Heart right ventricle (tissue), 16 donors: ENCODE measurements around the gene COX7C. TPM values are rescaled to one million over a fixed set of nuclear protein-coding genes. Genes with fewer than 3 reads are reported as not detected.

Source experiments
- ATAC-seq, 8 donors: fragments of 200-7000 bp; cut with Tn5 transposase; one replicate each; pipeline ENCODE4 v1.9.1; 2020; ENCODE audit warnings: mild to moderate bottlenecking in 8 of 8, moderate library complexity in 8 of 8, moderate number of reproducible peaks in 1 of 8
- DNase-seq, 2 donors: peaks; one replicate each; pipeline ENCODE4 v3.0.0-alpha.2; 2020
- H3K27ac ChIP-seq, 10 donors: fragments of 200-600 bp; sonication (generic) in 2 of 10; one replicate each; pipeline versions ENCODE4 v1.5.0 to v1.8.0; 2020 to 2022; ENCODE audit warnings: mild to moderate bottlenecking in 3 of 10
- H3K27me3 ChIP-seq, 7 donors: fragments of 200-600 bp; one replicate each; pipeline ENCODE4 v1.8.0; 2021 to 2022; ENCODE audit warnings: mild to moderate bottlenecking in 2 of 7
- H3K36me3 ChIP-seq, 9 donors: fragments of 200-600 bp; sonication (generic) in 1 of 9; one replicate each; pipeline versions ENCODE4 v1.5.0 to v1.8.0; 2020 to 2022; ENCODE audit warnings: mild to moderate bottlenecking in 2 of 9
- H3K4me1 ChIP-seq, 9 donors: fragments of 200-600 bp; sonication (generic) in 1 of 9; one replicate each; pipeline versions ENCODE4 v1.5.0 to v1.8.0; 2020 to 2022; ENCODE audit warnings: mild to moderate bottlenecking in 4 of 9
- H3K4me3 ChIP-seq, 10 donors: fragments of 200-600 bp; sonication (generic) in 2 of 10; one replicate each; pipeline versions ENCODE4 v1.5.0 to v1.8.0; 2020 to 2022; ENCODE audit warnings: mild to moderate bottlenecking in 7 of 10, moderate library complexity in 2 of 10
- H3K9me3 ChIP-seq, 11 donors: fragments of 200-600 bp in 10 of 11; sonication (generic) in 2 of 11; one replicate each; pipeline versions ENCODE4 v1.5.0 to v1.8.0; 2013 to 2022; ENCODE audit warnings: mild to moderate bottlenecking in 2 of 11, control low read depth in 1 of 11, moderate library complexity in 1 of 11
- WGBS, 2 donors: extraction: QIAGEN DNeasy Blood & Tissue Kit; methylation state at CpG; one replicate each; pipeline ENCODE4 v1.1.7; 2013; ENCODE audit warnings: inconsistent platforms in 1 of 2; 5-methylcytosine and 5-hydroxymethylcytosine counted together
- intact Hi-C, 10 donors: fragments of 100-400 bp; cut with DNase I; formaldehyde crosslinking; loops; one replicate each; pipeline versions ENCODE4 v1.11.1 to v1.14.2; 2022
- polyA plus RNA-seq, 2 donors: library from polyadenylated mRNA; stranded (reverse); fragments of 200-250 nt; gene quantifications; one replicate each; pipeline ENCODE4 v1.2.3, GENCODE V29; 2013
- total RNA-seq, 10 donors: library from RNA; stranded (reverse); fragmentation: NEBNext Ultra II Directional in 3 of 10; extraction: Animal tissue kit (Norgen Biotek cat#: 25700) in 3 of 10; gene quantifications; one replicate each; pipeline versions ENCODE4 v1.2.1 to v1.2.4, GENCODE V29; 2021 to 2023
- TF ChIP-seq, protein P1 (sequence below), 9 donors: fragments of 200-600 bp; sonication (generic) in 2 of 9; IDR thresholded peaks; one replicate each; pipeline versions ENCODE4 v1.5.0 to v1.8.0; 2021 to 2022; ENCODE audit warnings: antibody characterized with exemption in 9 of 9, mild to moderate bottlenecking in 5 of 9, moderate library complexity in 1 of 9
- donor health status: Arrhythmogenic right ventricular cardiomyopathy.
- donor health status: ischemic (EF 13 %, LVEDD 7.1; RV severe dilation, severe dysfunction).
- donor health status: healthy with polysubstance abuse.
- donor health status: DM: no; HTN: yes; CAD: no.
- donor health status: DM: no; HTN: no; CAD: no.
- donor health status: ischemic (EF 25% LVEDD 6.9; RV normal size, moderate dysfunction).
- donor health status: ischemic (EF 25% LVEDD 5.7; RV mildly dilated, moderate dysfunction).
- donor health status: healthy.
- donor health status: DM: yes; HTN: yes; CAD: no.
- donor health status: Ischemic cardiomyopathy.
- donor health status: ischemic (EF 35%, LVEDD 5.7; RV mildly dilated, moderate dysfunction).
- donor health status: nonischemic (EF 11% LVEDD 7.7; RV severe dilation, severe dysfunction).
- donor health status: DM: yes; HTN: yes; CAD: no.
- donor health status: PGD.
- donor health status: ischemic (EF 29% LVEDD 5.4; RV normal size, mild dysfunction).
- donor health status: nonischemic (EF 23%, LVEDD 6.1; RV moderate dilation, normal function).

The COX7C gene
- total and polyA plus RNA-seq, 12 donors, result 1,444 to 2,559 (median 2,006) TPM

GRCh38 chr5:86613455-86613854 is 4.3 kb upstream of the COX7C start:
- TF ChIP-seq, protein P1, sequence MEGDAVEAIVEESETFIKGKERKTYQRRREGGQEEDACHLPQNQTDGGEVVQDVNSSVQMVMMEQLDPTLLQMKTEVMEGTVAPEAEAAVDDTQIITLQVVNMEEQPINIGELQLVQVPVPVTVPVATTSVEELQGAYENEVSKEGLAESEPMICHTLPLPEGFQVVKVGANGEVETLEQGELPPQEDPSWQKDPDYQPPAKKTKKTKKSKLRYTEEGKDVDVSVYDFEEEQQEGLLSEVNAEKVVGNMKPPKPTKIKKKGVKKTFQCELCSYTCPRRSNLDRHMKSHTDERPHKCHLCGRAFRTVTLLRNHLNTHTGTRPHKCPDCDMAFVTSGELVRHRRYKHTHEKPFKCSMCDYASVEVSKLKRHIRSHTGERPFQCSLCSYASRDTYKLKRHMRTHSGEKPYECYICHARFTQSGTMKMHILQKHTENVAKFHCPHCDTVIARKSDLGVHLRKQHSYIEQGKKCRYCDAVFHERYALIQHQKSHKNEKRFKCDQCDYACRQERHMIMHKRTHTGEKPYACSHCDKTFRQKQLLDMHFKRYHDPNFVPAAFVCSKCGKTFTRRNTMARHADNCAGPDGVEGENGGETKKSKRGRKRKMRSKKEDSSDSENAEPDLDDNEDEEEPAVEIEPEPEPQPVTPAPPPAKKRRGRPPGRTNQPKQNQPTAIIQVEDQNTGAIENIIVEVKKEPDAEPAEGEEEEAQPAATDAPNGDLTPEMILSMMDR (IDR thresholded peaks at IDR 0.05), result no peak
- Histone ChIP-seq H3K27ac (no peak overlapping the region), H3K4me1 (peaks cover 0 to 7% (median 0%) of the 10 kb centered on the region in 9 donors), H3K27me3 (peaks cover 0 to 7% (median 3%) of the 10 kb centered on the region in 7 donors), H3K4me3 (no peak overlapping the region), H3K36me3 (no peaks in the 10 kb centered on the region), H3K9me3 (peaks cover 0 to 8% (median 0%) of the 10 kb centered on the region in 11 donors)
- DNase-seq (no peak), ATAC-seq (no peak)
- 88 to 93% methylated on average over 2 of the region's 2 CpGs for WGBS, 2 donors
- intact Hi-C loops, result no loop called here

DNA sequence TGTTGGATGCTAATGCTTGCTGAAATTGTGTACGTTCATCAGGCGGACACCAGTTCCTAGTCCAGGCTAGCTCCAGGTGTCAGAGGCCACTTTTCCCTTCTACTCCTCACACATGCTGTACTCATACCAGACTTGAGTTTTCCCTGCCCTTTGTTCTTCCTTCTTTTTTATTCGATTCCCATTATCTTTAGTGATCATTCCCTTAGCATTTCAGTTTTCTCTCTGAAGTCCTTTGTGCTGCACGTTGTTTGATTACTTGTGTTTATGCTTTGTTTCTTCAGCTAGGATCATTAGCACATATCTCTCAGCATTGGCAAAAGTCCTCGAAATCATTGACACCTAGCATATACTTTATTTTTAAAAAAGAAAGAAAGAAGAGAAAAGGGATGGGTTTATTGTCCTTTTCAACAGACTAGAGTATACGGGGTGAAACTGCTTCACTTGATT is 409 bp upstream of the COX7C start:
- peaks cover 0 to 34% (median 11%) of the 10 kb centered on the region in 9 donors for H3K36me3 ChIP-seq
- no peak for DNase-seq
- no peak for ATAC-seq
- H3K4me3 ChIP-seq, result peak overlapping the region in 6 of 10 donors; percentile 73 to 96 (median 90)
- TF ChIP-seq, protein P1 (IDR thresholded peaks at IDR 0.05), result no peak
- H3K9me3 ChIP-seq, result no peaks in the 10 kb centered on the region
- 64 to 70% methylated on average over 6 of the region's 6 CpGs for WGBS, 2 donors
- intact Hi-C loops, result no loop called here
- peaks cover 0 to 3% (median 0%) of the 10 kb centered on the region in 7 donors for H3K27me3 ChIP-seq
- peak overlapping the region in 6 of 10 donors; percentile 94 to 98 (median 95) for H3K27ac ChIP-seq
- H3K4me1 ChIP-seq, result peaks cover 0 to 22% (median 14%) of the 10 kb centered on the region in 9 donors

DNA sequence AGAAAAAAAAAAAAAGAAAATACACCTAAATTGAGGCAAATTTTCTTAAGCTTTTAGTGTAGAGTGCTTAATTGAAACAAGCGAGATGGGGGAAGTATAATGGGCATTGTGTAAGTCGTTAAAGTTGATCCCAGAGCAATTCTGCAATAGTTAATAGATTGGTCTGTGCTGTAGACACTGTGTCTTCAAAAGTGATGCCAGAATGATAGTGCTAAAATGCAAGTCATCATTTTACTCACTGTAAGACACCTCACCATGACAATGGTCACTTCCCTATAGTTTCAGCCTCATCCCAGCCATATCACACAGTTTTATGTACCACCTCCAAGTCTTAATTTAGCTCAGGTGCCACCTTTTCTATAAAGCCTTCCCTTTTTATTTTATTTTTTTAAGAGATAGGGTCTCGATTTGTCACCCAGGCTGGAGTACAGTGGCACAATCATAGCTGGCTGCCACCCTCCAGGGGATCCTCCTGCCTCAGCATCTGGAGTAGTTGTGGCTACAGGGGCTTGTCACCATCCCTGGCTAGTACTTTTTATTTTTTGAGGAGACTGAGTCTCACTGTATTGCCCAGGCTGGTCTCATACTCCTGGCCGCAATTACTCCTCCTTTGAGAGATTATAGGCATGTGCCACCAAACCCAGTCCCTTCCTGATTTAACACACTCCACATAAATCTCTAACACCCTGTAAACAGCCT is 6.2 kb downstream of the COX7C start:
- Histone ChIP-seq H3K36me3 (peaks cover 0 to 41% (median 11%) of the 10 kb centered on the region in 9 donors), H3K27me3 (peaks cover 0 to 5% (median 0%) of the 10 kb centered on the region in 7 donors), H3K27ac (no peak overlapping the region), H3K4me1 (peaks cover 0 to 12% (median 5%) of the 10 kb centered on the region in 9 donors), H3K9me3 (no peaks in the 10 kb centered on the region), H3K4me3 (no peak overlapping the region)
- DNase-seq (no peak), ATAC-seq (peak in 2 of 8 donors; percentile 41 to 47)
- TF ChIP-seq, protein P1 (IDR thresholded peaks at IDR 0.05), result no peak
- WGBS, 2 donors, result 87 to 88% methylated on average over 4 of the region's 4 CpGs
- intact Hi-C loops, result no loop called here

GRCh38 chr5:86625148-86625547 is 7.4 kb downstream of the COX7C start:
- DNase-seq (no peak), ATAC-seq (no peak)
- peaks cover 0 to 5% (median 0%) of the 10 kb centered on the region in 7 donors for H3K27me3 ChIP-seq
- TF ChIP-seq, protein P1 (IDR thresholded peaks at IDR 0.05), result no peak
- peaks cover 0 to 29% (median 11%) of the 10 kb centered on the region in 9 donors for H3K36me3 ChIP-seq
- H3K9me3 ChIP-seq, result no peaks in the 10 kb centered on the region
- no peaks in the 10 kb centered on the region for H3K4me1 ChIP-seq
- 78 to 85% methylated on average over 2 of the region's 2 CpGs for WGBS, 2 donors
- no peak overlapping the region for H3K27ac ChIP-seq
- H3K4me3 ChIP-seq, result no peak overlapping the region
- intact Hi-C loops, result no loop called here
